HG03457 (cell line): ENCODE data around the gene ESRRA.

Experiments
- ATAC-seq: cut with Tn5 transposase; IDR thresholded peaks from one replicate; pipeline ENCODE4 v1.9.1; 2021; ENCODE audit warnings: moderate number of reproducible peaks; ENCODE audit not compliant: unreplicated experiment

ESRRA gene

DNA sequence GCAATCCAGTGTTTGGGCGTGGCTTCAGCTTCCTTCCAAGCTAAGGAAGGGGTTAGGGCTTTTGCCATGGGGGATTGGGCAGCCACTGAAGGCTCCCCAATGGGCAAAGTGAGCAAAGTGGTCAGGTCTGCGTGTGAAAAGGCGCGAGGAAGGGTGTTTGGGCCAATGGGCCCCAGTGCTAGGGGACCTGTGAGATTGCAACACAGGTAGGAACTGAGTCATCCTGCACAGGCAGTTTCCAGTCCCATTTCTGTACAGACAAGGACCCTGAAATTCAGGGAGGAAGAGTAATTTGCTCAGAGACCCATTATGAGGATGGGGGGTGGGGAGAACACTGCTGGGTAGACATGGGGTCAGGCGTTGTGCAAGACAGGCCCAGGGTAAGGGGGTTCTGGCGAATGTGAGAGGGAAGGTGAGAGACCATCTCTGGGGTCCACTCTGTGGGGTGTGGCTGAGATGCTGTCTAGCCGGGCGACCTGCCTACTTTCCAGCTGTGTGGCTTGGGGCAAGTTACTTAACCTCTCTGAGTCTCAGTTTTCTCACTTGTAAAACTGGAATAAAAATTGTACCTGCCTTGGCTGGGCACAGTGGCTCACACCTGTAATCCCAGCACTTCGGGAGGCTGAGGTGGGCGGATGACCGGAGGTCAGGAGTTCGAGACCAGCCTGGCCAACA is 42.0 kb downstream of the ESRRA start:
- ATAC-seq, result no peak

GRCh38 chr11:64348383-64349024 is 43.2 kb downstream of the ESRRA start:
- ATAC-seq, result no peak

DNA sequence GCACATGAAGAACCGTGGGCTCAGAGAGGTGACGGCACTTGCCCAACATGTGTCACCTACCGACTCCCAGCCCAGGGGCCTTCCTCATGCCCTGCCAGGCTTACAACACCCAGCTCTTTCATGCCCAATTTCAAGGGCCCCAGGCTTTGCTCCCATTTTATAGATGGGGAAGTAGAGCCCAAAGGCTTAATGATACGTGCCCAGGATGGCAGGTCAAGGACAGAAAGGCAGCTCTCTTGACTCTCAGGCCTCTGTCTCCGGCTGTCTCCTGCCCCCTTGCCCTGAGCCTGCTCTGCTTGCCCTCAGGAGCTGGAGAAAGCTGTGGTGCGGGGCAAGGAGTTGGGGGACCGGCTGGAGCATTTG is 43.7 kb downstream of the ESRRA start:
- no peak for ATAC-seq

- ATAC-seq, result no peak
Measured at GRCh38 chr11:64349404-64349803, 44.1 kb downstream of the ESRRA start.

DNA sequence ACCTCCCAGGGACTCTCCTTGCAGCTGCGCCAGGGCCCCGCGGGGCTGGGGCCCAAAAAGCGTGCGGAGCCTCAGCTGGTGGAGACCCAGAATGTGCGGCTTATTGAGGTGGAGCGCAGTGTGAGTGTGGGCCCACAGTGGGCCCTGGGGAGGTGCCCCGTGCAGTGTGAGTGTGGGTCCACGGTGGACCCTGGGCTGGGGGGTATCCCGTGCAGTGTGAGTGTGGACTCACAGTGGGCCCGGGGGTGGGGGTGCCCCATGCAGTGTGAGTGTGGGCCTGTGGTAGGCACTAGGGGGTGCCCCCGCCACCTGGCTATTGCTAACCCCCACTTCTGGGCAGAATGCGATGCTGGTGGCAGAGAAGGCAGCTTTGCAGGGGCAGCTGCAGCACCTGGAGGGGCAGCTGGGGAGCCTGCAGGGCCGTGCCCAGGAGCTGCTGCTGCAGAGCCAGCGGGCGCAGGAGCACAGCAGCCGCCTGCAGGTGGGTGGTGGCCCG is 45.9 kb downstream of the ESRRA start:
- no peak for ATAC-seq

DNA sequence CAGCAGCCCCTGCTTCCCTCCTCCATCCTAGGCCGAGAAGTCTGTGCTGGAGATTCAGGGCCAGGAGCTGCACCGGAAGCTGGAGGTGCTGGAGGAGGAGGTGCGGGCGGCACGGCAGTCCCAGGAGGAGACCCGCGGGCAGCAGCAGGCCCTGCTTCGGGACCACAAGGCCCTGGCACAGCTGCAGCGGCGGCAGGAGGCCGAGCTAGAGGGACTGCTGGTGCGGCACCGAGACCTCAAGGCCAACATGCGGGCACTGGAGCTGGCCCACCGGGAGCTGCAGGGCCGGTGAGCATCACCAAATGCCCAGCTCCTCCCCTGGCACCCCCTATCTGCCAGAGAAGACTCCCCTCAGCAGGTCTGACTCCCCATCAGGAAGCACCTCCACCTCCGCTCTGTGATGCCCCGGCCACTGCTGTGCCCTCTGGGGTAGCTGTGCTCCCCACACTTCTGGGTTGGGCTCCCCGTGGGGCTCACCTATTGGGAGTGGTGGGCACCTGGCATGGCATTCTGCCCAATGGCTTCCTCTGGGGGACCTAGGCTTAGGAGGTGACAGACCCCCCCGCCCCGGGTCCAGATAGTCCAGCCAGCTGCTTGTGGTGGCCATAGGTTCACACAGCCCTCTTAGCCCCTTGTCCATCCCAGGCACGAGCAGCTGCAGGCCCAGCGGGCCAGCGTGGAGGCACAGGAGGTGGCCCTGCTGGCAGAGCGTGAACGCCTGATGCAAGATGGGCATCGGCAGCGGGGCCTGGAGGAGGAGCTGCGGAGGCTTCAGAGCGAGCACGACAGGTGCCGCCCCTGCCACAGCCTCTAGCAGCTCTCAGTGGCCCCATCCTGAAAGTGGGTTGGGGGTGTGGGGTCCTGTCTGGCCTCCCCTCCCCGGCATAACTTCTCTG is 47.0 kb downstream of the ESRRA start:
- ATAC-seq, result no peak

DNA sequence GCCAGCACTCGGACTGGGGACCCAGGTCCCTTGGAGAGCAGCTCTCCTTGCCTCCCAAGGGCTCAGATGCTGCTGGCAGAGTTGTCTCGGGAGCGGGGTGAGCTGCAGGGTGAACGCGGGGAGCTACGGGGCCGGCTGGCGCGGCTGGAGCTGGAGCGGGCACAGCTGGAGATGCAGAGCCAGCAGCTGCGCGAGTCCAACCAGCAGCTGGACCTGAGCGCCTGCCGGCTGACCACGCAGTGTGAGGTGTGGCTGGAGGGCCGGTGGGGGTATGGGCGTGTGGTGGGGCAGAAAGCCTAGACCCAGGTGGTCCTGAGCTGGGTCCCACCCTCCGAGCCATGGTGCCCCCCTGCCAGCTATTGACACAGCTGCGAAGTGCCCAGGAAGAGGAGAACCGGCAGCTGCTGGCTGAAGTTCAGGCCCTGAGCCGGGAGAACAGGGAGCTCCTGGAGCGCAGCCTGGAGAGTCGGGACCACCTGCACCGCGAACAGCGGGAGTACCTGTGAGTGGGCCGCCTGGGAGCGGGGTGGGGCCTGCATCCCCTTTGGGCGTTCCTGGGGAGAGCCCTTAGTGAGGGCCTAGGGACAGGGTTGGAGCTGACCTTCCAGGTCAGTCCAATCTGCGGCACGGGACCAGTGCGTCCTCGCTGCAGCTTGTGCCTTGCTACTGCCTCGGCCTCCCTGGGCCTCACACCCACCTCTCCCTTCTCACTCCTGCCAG is 47.8 kb downstream of the ESRRA start:
- no peak for ATAC-seq

- ATAC-seq, result no peak
Measured at GRCh38 chr11:64353715-64354506, 48.6 kb downstream of the ESRRA start.

GRCh38 chr11:64355078-64355940 is 50.0 kb downstream of the ESRRA start:
- no peak for ATAC-seq

DNA sequence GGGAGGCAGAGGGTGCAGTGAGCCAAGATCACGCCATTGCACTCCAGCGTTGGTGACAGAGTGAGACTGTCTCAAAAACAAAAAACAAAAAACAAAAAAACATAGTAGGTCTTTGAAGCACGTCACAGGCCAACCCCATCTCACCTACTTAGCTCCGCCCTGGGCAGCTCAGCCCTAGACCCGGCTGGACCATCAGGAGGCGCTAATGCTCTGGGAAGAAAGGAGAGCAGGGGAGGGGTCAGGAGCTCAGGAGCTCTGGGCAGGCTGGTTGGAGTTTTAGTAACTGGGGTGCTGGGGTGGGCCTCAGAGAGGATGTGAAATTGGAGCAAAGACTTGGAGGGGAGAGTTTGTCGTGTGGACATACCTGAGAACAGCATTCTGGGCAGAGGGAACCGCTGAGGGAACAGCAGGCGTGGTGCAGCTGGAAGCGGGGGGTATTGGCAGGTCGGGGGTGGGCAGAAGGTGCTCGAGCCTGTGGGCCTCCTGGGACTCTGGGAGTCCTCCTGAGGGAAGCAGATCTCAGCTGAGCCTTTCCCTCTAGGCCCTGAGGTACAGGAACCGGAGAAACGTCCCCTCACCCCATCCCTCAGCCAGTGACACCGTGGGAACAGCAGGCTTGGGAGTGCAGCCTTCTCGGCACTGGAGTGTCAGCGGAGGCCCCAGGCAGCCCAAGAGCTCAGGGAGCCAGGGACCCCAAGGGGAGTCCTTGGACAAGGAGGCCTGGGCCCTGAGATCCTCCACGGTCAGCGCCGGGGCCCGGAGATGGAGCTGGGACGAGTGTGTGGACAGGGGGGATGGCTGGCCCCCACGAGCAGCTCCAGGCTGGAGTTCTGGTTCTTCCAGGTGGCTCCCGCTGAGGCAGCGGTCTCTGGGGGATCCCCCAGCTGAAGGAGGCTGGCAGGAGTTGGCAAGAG is 51.4 kb downstream of the ESRRA start:
- no peak for ATAC-seq

GRCh38 chr11:64357446-64357845 is 52.1 kb downstream of the ESRRA start:
- ATAC-seq, result no peak

DNA sequence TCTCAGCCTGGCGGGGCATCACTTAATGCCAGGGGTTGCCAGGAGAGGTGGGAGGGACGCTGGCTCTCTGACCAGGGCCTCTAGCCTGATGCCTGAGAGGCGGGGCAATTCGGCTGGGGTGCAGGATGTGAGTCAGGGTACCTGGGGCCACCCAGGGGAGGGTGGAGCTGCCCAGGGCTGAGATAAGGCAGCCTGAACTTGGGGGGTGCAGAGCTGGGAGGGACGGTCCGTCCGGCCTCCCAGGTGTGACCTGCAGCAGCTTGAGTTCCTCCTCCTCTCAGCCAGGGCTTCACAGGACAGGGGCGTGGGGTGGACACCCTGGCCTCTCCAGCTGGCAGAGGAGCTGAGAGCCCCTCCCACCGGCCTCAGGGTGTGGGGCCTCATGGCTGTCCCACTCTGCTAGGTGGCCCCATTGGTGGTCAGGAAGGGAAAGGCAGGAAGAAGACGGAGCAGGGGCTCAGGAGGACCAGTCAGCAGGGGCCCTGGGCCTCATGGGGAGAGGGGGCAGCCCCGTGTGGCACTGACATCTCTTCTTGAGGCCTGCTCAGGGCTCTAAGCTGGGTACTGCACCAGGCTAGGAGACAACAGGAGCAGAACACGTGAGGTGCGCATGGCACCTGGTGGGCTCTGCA is 52.7 kb downstream of the ESRRA start:
- no peak for ATAC-seq

DNA sequence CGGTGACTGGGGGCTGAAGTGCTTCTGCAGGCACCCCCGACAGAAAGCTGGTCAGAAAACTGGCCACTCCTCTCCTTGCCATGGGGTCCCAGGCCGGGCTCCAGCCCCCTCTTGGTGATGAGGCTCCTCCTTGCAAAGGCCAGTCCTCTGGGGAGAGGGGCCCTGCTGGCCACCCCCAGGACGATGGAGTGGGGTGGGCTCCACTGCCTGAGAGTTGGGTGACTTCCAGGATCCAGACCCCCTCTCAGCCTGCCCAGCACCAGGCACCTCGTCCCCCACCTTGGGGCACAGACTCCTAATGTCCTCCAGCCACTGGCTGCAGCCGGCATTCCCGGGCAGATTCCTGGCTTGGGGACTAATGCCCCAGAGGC is 53.2 kb downstream of the ESRRA start:
- no peak for ATAC-seq

DNA sequence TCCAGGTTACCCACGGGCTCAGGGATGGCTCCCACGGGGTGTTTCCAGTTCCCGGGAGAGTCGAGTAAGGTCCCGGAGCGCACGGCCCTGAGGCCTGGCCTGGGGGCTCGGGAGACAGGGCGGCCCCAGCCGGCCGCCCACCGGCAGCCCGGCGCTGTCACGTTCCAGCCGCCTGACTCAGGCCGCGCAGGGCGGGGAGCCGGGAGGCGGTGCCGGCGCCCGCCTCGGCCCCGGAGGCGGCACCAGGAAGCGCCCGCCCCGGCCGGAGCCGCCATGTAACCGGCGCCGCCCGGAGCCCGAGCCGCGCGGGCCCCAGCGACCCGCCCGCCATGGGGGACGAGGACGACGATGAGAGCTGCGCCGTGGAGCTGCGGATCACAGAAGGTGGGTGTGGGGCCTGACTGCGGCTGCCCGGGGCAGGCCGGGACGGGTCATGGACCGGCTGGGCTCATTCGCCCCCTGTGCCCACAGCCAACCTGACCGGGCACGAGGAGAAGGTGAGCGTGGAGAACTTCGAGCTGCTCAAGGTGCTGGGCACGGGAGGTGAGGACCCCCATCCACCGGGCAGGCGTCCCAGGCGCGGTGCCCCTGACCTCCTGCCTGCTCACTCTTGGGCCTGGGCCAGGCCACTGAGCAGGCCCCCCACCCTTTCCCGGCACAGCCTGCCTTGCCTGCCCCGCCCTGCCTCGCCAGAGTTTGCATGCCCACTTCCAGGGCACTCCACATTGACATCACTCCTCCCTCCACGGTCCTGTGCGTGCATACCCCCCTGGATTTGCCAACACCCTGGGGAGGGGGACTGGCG is 53.8 kb downstream of the ESRRA start, which contains the start of gene RPS6KA4:
TSS of gene RPS6KA4 (plus strand) at position 256 of the 805 bp plus-strand sequence. CDS start at position 330, 74 bp downstream.
- no peak for ATAC-seq

DNA sequence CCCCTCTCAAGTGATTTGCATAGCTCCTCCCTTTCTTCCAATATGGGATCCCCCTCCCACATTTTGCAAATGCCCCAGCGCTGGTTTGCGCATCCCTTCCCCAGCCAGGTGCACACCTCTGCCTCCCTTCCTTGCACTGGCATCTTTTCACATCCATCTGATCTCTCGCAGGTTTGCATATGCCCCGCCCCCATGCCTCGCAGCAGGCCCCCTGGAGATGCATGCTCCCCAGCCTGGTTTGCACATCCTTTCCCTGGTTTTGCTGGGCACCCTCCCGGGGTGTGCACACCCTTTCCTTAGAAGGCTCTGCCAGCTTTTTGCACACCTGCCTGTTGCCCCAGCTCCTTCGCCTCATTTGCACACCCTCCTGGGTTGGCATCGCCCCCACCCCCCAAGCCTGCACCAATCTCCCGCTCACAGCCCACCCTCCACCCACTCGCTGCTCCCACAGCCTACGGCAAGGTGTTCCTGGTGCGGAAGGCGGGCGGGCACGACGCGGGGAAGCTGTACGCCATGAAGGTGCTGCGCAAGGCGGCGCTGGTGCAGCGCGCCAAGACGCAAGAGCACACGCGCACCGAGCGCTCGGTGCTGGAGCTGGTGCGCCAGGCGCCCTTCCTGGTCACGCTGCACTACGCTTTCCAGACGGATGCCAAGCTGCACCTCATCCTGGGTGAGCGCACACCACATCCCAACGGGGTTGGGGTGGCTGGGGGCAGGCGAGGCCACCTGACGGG is 54.6 kb downstream of the ESRRA start:
- ATAC-seq, result no peak

DNA sequence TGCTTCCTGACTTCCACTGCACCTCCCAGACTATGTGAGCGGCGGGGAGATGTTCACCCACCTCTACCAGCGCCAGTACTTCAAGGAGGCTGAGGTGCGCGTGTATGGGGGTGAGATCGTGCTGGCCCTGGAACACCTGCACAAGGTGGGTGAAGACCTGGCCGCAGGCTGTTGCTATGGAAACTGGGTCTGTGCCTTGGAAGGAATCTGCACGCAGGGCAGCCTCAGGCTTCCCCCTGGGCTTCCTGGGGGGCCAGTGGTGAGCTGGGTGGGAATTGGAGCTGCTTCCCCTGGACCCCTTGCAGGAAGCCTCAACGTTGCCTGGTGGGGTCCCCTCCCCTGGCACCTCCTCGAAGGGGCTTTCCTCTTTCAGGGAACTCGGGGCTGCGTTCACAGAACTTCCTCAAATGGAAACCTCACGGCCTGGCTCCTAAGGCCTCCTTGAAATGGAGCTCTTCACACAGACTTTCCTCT is 55.2 kb downstream of the ESRRA start:
- no peak for ATAC-seq
